Suprapubic skin (tissue), 3 donors: Measurements from ENCODE around the gene CHRNB2.

ENCODE experiments used
- CTCF ChIP-seq, 2 donors: fragments of 200-600 bp in 1 of 2; fragments of 450-650 bp in 1 of 2; sonication (generic) in 1 of 2; IDR thresholded peaks; one replicate each; pipeline ENCODE4 v1.5.1; 2016 to 2019; ENCODE audit warnings: antibody characterized with exemption in 2 of 2, mild to moderate bottlenecking in 1 of 2, moderate library complexity in 1 of 2
- POLR2A ChIP-seq, 2 donors: fragments of 450-650 bp; IDR thresholded peaks; one replicate each; pipeline ENCODE4 v1.6.1; 2017; ENCODE audit warnings: antibody characterized with exemption in 2 of 2, mild to moderate bottlenecking in 2 of 2, moderate library complexity in 2 of 2

- TF ChIP-seq POLR2A (IDR thresholded peaks at IDR 0.05) (no peak), CTCF (IDR thresholded peaks at IDR 0.05) (no peak)
These were observed 51.8 kb downstream of the CHRNB2 start for GRCh38 chr1:154619181-154619948.
